ENCODE results near the gene KRTAP10-2. TPM values are rescaled to one million over a fixed set of nuclear protein-coding genes. Genes with fewer than 3 reads are reported as not detected.

The KRTAP10-2 gene
- total and polyA plus RNA-seq, 9 of the 15 experiments (the other 6 are each of a cell fraction or from before 2014, with no cell fraction given): not detected

- TF ChIP-seq FOXJ3 (CRISPR knock-in tag; IDR thresholded peaks at IDR 0.05) (no peak), FOXA3 (CRISPR knock-in tag; conservative IDR thresholded peaks at IDR 0.05 in 1 of 2, IDR thresholded peaks at IDR 0.05 in 1 of 2) (no peak), KLF13 (tag; IDR thresholded peaks at IDR 0.05; ENCODE audit: borderline replicate concordance, low read depth) (peak; percentile 49; the same call in 1 of the 2 replicates)
These were observed 43.2 kb upstream of the KRTAP10-2 start (continued) for GRCh38 chr21:44594406-44594916.

DNA sequence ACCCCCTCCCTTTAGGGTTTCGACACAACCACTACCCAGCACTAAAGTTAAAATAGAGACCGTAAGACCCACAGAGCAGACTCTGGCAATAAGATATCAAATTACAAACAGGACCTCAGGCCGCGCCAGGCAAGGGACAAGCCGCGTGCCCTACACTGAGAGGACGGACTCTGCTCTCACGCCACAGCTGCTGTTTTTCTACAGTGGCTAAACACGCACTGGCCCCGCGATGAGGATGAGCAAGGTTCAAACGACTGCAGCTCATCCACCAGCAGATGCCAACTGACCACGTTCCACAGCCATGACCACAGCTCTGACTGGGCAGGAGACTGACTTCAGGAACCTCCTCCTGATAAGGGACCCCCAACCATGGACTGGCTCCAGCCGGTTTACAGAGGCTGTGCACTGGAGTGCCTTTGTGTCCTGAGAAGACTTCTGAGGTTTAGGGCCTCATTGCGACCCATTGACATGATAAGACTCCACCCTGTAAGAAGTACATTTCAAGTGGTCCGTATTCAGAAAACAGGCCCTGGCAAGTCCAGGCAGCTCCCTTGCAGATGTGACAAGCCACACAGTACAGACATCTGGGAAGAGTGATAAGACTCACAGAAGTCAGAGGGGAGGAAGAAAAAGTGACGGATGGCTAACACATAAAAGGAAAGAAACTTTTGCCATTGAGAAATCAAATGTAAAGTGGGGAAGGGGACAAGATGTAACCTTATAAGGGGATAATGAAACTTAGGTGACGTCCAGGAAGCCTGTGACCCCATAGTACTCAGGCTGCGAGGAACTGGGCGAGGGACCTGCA, 42.5 kb upstream of the KRTAP10-2 start:
- H3K9me3 ChIP-seq (replicated peaks; ENCODE audit: control insufficient read depth, insufficient read depth, low read depth, low read length): no peaks in the 10 kb centered on the region; the same call in 1 of the 2 replicates
- H3K4me2 ChIP-seq (ENCODE audit: insufficient read depth, low read length): peak overlapping the region; percentile 79
- peak; percentile 89 for ATAC-seq
- BruUV-seq (replicated peaks): no TSS peak
- no peaks in the 10 kb centered on the region for H3K36me3 ChIP-seq (ENCODE audit: control insufficient read depth, insufficient read depth, low read length)
- in situ Hi-C loops (cut with MboI): no loop called here
- peaks cover 0 to 15% of the 10 kb centered on the region in 2 experiments; a peak in 2 of 5 replicates for H3K27me3 ChIP-seq (ENCODE audit: control insufficient read depth in 2 of 2, insufficient read depth in 2 of 2, low read length in 2 of 2)
- no peaks in the 10 kb centered on the region for H4K20me1 ChIP-seq (replicated peaks; ENCODE audit: control insufficient read depth, insufficient read depth, low read length)
- DNase-seq (ENCODE audit: extremely low read depth in 1 of 4, low spot score in 3 of 4): peak; percentile 67 to 81 (median 70)
- intact Hi-C loops (cut with micrococcal nuclease): no loop called here
- peaks cover 24 to 37% of the 10 kb centered on the region in 2 experiments for H3K4me1 ChIP-seq (replicated peaks in 1 of 2; ENCODE audit: control insufficient read depth in 2 of 2, insufficient read depth in 2 of 2, low read length in 2 of 2)
- H3K9me1 ChIP-seq (ENCODE audit: control insufficient read depth, insufficient read depth, low read length): no peaks in the 10 kb centered on the region
- H3K4me3 ChIP-seq: no peak overlapping the region
- ChIA-PET POLR2A (interaction anchor here (0.8 to 1.4 kb wide), 6 partner anchors 9 to 136 kb away, joined by 3 to 5 read pairs (median 4); no protein-coding TSS in a partner anchor), CTCF (ENCODE audit: low intra/inter-chr PET ratio) (no interaction called here)
- FAIRE-seq: peak; percentile 97
- peak overlapping the region; percentile 25 to 29; a peak in 3 of 4 replicates for H3K9ac ChIP-seq (ENCODE audit: insufficient read depth in 1 of 2, low read depth in 2 of 2, low read length in 2 of 2)
- peak overlapping the region; percentile 81 for H2AFZ ChIP-seq (ENCODE audit: low read depth, low read length)
- peak overlapping the region; percentile 62 for H3K27ac ChIP-seq (ENCODE audit: extremely low read depth, low read depth, low read length)
- WGBS (ENCODE audit: insufficient coverage, low coverage, missing lambda C conversion rate): 3% methylated on average over 20 of the region's 20 CpGs
- no peaks in the 10 kb centered on the region for H3K79me2 ChIP-seq (ENCODE audit: control insufficient read depth, insufficient read depth, low read length)
- TF ChIP-seq PKNOX1 (IDR thresholded peaks at IDR 0.05): peak; percentile 88
- TF ChIP-seq FOSL1 (tag; conservative IDR thresholded peaks at IDR 0.05): peak; percentile 73
- TF ChIP-seq, protein P1, sequence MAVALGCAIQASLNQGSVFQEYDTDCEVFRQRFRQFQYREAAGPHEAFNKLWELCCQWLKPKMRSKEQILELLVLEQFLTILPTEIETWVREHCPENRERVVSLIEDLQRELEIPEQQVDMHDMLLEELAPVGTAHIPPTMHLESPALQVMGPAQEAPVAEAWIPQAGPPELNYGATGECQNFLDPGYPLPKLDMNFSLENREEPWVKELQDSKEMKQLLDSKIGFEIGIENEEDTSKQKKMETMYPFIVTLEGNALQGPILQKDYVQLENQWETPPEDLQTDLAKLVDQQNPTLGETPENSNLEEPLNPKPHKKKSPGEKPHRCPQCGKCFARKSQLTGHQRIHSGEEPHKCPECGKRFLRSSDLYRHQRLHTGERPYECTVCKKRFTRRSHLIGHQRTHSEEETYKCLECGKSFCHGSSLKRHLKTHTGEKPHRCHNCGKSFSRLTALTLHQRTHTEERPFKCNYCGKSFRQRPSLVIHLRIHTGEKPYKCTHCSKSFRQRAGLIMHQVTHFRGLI (CRISPR knock-in tag; IDR thresholded peaks at IDR 0.05): no peak
- no peak for TF ChIP-seq MCM3 (IDR thresholded peaks at IDR 0.05)
- TF ChIP-seq ATF1 (CRISPR knock-in tag; IDR thresholded peaks at IDR 0.05): no peak
- peak; percentile 81 for TF ChIP-seq ATF1 (tag; IDR thresholded peaks at IDR 0.05)
- no peak for TF ChIP-seq ZNF696 (CRISPR knock-in tag; conservative IDR thresholded peaks at IDR 0.05)
- TF ChIP-seq ZNF165 (CRISPR knock-in tag; IDR thresholded peaks at IDR 0.05; ENCODE audit: borderline replicate concordance): no peak
- no peak for TF ChIP-seq MAFF (IDR thresholded peaks at IDR 0.05; ENCODE audit: low read length)
- peak; percentile 81 for TF ChIP-seq BCOR (IDR thresholded peaks at IDR 0.05)
- TF ChIP-seq CEBPG (CRISPR knock-in tag; IDR thresholded peaks at IDR 0.05): no peak
- peak in 1 of 2 experiments; percentile 64; a peak in 1 of 4 replicates for TF ChIP-seq CEBPG (tag; conservative IDR thresholded peaks at IDR 0.05 in 1 of 2, IDR thresholded peaks at IDR 0.05 in 1 of 2)
- no peak for TF ChIP-seq NCOA4 (IDR thresholded peaks at IDR 0.05; ENCODE audit: partially characterized antibody)
- no peak for TF ChIP-seq ARHGAP35 (IDR thresholded peaks at IDR 0.05; ENCODE audit: partially characterized antibody)
- no peak for TF ChIP-seq HSF4 (CRISPR knock-in tag; IDR thresholded peaks at IDR 0.05; ENCODE audit: borderline replicate concordance)
- TF ChIP-seq PML (IDR thresholded peaks at IDR 0.05; ENCODE audit: low read length): peak; percentile 74; the same call in 1 of the 2 replicates
- TF ChIP-seq NBN (IDR thresholded peaks at IDR 0.05; ENCODE audit: low read depth): peak; percentile 79

Data from K562 (cell line).